Neural cell (in vitro differentiated cells): Measurements from ENCODE around the gene PRDM15. TPM values are rescaled to one million over a fixed set of nuclear protein-coding genes. Genes with fewer than 3 reads are reported as not detected.

Experiments
- H2AFZ ChIP-seq: fragments of 200-600, 300-800 bp; sonication (generic), shearing (Covaris generic); 2 replicates; pipeline ENCODE4 v1.6.0; 2014; ENCODE audit warnings: low read depth, mild to moderate bottlenecking, antibody characterized with exemption, low read length, moderate library complexity
- H3F3A ChIP-seq: fragments of 200-600 bp; shearing (Covaris generic); 2 replicates; pipeline ENCODE4 v1.6.1; 2016; ENCODE audit warnings: mild to moderate bottlenecking, moderate library complexity, mixed read lengths, antibody characterized with exemption, low read length; ENCODE audit not compliant: insufficient read depth, poor library complexity, severe bottlenecking
- H3K27ac ChIP-seq: fragments of 200-600, 300-800 bp; sonication (generic), shearing (Covaris generic); 2 replicates; pipeline ENCODE4 v1.5.1; 2014; ENCODE audit warnings: mild to moderate bottlenecking, low read length, moderate library complexity
- H3K27me3 ChIP-seq: fragments of 300-800, 200-600 bp; sonication (generic), shearing (Covaris generic); 2 replicates; pipeline ENCODE4 v1.6.0; 2014; ENCODE audit warnings: mild to moderate bottlenecking, low read depth, low read length, moderate library complexity; ENCODE audit not compliant: insufficient read depth
- H3K36me3 ChIP-seq: fragments of 300-800, 200-600 bp; sonication (generic), shearing (Covaris generic); 2 replicates; pipeline ENCODE4 v1.5.1; 2014; ENCODE audit warnings: mild to moderate bottlenecking, antibody characterized with exemption, low read length, moderate library complexity; ENCODE audit not compliant: insufficient read depth
- H3K4me2 ChIP-seq: fragments of 300-800, 200-600 bp; sonication (generic), shearing (Covaris generic); 2 replicates; pipeline ENCODE4 v1.6.0; 2014; ENCODE audit warnings: mild to moderate bottlenecking, low read length
- H3K4me3 ChIP-seq: fragments of 300-800, 200-600 bp; sonication (generic), shearing (Covaris generic); 2 replicates; pipeline ENCODE4 v1.5.1; 2014; ENCODE audit warnings: mild to moderate bottlenecking, low read length, moderate library complexity
- H3K79me2 ChIP-seq: fragments of 200-600 bp; shearing (Covaris generic); replicated peaks from 2 replicates; pipeline ENCODE4 v1.6.0; 2014; ENCODE audit warnings: mild to moderate bottlenecking, low read length, moderate library complexity; ENCODE audit not compliant: insufficient read depth
- H3K9ac ChIP-seq: fragments of 300-800, 200-600 bp; sonication (generic), shearing (Covaris generic); 2 replicates; pipeline ENCODE4 v1.6.1; 2016; ENCODE audit warnings: mild to moderate bottlenecking, low read length, mixed read lengths
- H3K9me2 ChIP-seq: fragments of 200-600 bp; shearing (Covaris generic); 2 replicates; pipeline ENCODE4 v1.6.1; 2016; ENCODE audit warnings: mild to moderate bottlenecking, low read length, mixed read lengths; ENCODE audit not compliant: insufficient read depth
- H3K9me3 ChIP-seq: fragments of 200-600, 300-800 bp; sonication (generic), shearing (Covaris generic); 2 replicates; pipeline ENCODE4 v1.6.1; 2016; ENCODE audit warnings: mild to moderate bottlenecking, mixed run types, low read length, moderate library complexity, mixed read lengths
- H4K20me1 ChIP-seq: fragments of 200-600 bp; shearing (Covaris generic); 2 replicates; pipeline ENCODE4 v1.6.1; 2016; ENCODE audit warnings: mild to moderate bottlenecking, mixed run types; ENCODE audit not compliant: insufficient read depth
- EP300 ChIP-seq: fragments of 450-650 bp; conservative IDR thresholded peaks from 2 replicates; pipeline ENCODE4 v1.6.1; 2014; ENCODE audit warnings: antibody characterized with exemption, mild to moderate bottlenecking, moderate library complexity; ENCODE audit not compliant: poor library complexity, severe bottlenecking
- EZH2 ChIP-seq: fragments of 200-600, 300-800 bp; shearing (Covaris generic), sonication (generic); IDR thresholded peaks from 2 replicates; pipeline ENCODE4 v1.6.1; 2014; ENCODE audit warnings: antibody characterized with exemption, low read length, borderline replicate concordance, mild to moderate bottlenecking; ENCODE audit not compliant: insufficient read depth, poor library complexity, severe bottlenecking
- MXI1 ChIP-seq: fragments of 450-650 bp; conservative IDR thresholded peaks from 2 replicates; pipeline ENCODE4 v1.6.1; 2014; ENCODE audit warnings: antibody characterized with exemption, mild to moderate bottlenecking; ENCODE audit not compliant: poor library complexity, severe bottlenecking
- POLR2AphosphoS5 ChIP-seq: IDR thresholded peaks from 2 replicates; pipeline ENCODE4 v1.6.1; 2012
- RAD21 ChIP-seq: fragments of 450-650 bp; conservative IDR thresholded peaks from 2 replicates; pipeline ENCODE4 v1.6.1; 2014; ENCODE audit warnings: antibody characterized with exemption, mild to moderate bottlenecking, moderate library complexity
- SMC3 ChIP-seq: fragments of 450-650 bp; conservative IDR thresholded peaks from 2 replicates; pipeline ENCODE4 v1.6.1; 2014; ENCODE audit warnings: antibody characterized with exemption, mild to moderate bottlenecking, moderate library complexity; ENCODE audit not compliant: poor library complexity
- TAF1 ChIP-seq: IDR thresholded peaks from 2 replicates; pipeline ENCODE4 v1.6.1; 2012; ENCODE audit warnings: low read depth
- polyA plus RNA-seq: library from polyadenylated mRNA; depleted of rRNA; stranded (reverse); fragments of >200 nt; gene quantifications from 2 replicates; pipeline ENCODE4 v1.2.3, GENCODE V29; 2014
- TF ChIP-seq, protein P1 (sequence below): fragments of 450-650 bp; IDR thresholded peaks from 2 replicates; pipeline ENCODE4 v1.5.1; 2014; ENCODE audit warnings: antibody characterized with exemption, mild to moderate bottlenecking, moderate library complexity; ENCODE audit not compliant: poor library complexity, severe bottlenecking
- TF ChIP-seq, protein P2 (sequence below): IDR thresholded peaks from 2 replicates; pipeline ENCODE4 v1.6.1; 2012; ENCODE audit warnings: borderline replicate concordance

The PRDM15 gene
- polyA plus RNA-seq, 1 donor from 2014 or later = 4.1 TPM

DNA sequence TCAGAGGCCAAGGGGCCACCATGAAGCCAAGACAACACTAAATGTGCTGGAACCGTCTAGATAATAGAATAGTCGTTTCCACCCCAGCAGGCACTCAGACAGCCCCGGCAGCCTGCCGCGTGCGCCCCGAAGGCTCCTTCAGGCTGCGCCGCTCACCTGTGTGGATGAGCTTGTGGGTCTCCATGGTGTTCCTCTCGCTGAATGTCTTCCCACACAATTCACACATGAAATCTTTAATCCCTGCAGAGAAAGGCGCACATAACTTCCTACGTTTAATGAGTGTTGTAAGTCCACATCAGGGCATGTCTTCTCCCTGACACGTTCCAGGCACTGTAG lies 68.6 kb downstream of the PRDM15 start:
- Histone ChIP-seq H3K27ac (no peak overlapping the region), H2AFZ (no peak overlapping the region), H3K4me2 (no peak overlapping the region), H3K79me2 (no peaks in the 10 kb centered on the region), H3K36me3 (no peaks in the 10 kb centered on the region), H4K20me1 (no peaks in the 10 kb centered on the region), H3K9ac (no peak overlapping the region), H3F3A (no peaks in the 10 kb centered on the region), H3K27me3 (no peaks in the 10 kb centered on the region), H3K4me3 (no peak overlapping the region), H3K9me2 (no peaks in the 10 kb centered on the region), H3K9me3 (no peaks in the 10 kb centered on the region)
- TF ChIP-seq, protein P1, sequence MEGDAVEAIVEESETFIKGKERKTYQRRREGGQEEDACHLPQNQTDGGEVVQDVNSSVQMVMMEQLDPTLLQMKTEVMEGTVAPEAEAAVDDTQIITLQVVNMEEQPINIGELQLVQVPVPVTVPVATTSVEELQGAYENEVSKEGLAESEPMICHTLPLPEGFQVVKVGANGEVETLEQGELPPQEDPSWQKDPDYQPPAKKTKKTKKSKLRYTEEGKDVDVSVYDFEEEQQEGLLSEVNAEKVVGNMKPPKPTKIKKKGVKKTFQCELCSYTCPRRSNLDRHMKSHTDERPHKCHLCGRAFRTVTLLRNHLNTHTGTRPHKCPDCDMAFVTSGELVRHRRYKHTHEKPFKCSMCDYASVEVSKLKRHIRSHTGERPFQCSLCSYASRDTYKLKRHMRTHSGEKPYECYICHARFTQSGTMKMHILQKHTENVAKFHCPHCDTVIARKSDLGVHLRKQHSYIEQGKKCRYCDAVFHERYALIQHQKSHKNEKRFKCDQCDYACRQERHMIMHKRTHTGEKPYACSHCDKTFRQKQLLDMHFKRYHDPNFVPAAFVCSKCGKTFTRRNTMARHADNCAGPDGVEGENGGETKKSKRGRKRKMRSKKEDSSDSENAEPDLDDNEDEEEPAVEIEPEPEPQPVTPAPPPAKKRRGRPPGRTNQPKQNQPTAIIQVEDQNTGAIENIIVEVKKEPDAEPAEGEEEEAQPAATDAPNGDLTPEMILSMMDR = no peak
- TF ChIP-seq RAD21 (no peak), POLR2AphosphoS5 (no peak), EZH2 (no peak), EP300 (no peak), SMC3 (no peak), TAF1 (no peak)
- TF ChIP-seq, protein P2, sequence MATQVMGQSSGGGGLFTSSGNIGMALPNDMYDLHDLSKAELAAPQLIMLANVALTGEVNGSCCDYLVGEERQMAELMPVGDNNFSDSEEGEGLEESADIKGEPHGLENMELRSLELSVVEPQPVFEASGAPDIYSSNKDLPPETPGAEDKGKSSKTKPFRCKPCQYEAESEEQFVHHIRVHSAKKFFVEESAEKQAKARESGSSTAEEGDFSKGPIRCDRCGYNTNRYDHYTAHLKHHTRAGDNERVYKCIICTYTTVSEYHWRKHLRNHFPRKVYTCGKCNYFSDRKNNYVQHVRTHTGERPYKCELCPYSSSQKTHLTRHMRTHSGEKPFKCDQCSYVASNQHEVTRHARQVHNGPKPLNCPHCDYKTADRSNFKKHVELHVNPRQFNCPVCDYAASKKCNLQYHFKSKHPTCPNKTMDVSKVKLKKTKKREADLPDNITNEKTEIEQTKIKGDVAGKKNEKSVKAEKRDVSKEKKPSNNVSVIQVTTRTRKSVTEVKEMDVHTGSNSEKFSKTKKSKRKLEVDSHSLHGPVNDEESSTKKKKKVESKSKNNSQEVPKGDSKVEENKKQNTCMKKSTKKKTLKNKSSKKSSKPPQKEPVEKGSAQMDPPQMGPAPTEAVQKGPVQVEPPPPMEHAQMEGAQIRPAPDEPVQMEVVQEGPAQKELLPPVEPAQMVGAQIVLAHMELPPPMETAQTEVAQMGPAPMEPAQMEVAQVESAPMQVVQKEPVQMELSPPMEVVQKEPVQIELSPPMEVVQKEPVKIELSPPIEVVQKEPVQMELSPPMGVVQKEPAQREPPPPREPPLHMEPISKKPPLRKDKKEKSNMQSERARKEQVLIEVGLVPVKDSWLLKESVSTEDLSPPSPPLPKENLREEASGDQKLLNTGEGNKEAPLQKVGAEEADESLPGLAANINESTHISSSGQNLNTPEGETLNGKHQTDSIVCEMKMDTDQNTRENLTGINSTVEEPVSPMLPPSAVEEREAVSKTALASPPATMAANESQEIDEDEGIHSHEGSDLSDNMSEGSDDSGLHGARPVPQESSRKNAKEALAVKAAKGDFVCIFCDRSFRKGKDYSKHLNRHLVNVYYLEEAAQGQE = no peak

DNA sequence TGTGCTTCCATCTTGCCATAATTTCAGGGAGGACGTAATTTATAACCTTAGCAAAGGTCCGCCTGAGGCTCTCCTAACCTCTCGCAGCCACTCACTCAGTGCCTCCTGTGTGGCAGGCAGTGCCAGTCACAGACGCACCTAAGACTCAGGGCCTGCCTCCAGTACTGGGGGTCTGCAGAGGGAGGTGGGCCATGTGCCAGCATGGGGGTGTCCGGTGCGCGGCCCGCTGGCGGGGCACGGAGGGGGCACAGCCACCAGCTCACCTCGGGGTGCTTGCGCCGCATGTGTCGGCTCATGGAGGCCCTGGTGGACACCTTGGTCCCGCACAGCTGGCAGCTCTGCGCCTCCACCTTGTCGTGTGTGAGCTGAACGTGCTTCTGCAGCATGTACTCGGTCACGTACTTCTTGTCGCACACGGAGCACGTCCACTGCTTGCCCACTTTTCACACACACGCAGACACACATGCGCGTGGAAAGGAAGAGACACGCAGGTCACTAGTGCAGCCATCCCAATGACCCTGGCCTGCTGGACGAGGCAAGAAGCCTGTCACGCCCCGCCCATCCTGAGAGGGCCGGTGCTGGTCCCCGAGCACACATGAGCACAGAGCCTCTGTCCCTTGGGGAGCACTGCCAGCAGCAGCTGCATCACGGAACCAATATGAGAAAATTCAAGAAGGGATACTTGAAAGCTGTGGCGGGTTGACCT lies 69.1 kb downstream of the PRDM15 start:
- H3K9me2 ChIP-seq = no peaks in the 10 kb centered on the region
- no peak overlapping the region for H3K9ac ChIP-seq
- H3F3A ChIP-seq = no peaks in the 10 kb centered on the region
- no peaks in the 10 kb centered on the region for H3K36me3 ChIP-seq
- no peak overlapping the region for H3K27ac ChIP-seq
- H3K79me2 ChIP-seq = no peaks in the 10 kb centered on the region
- no peak overlapping the region for H3K4me3 ChIP-seq
- H3K27me3 ChIP-seq = no peaks in the 10 kb centered on the region
- no peaks in the 10 kb centered on the region for H4K20me1 ChIP-seq
- H3K4me2 ChIP-seq = no peak overlapping the region
- H2AFZ ChIP-seq = no peak overlapping the region
- no peak for TF ChIP-seq RAD21
- no peak for TF ChIP-seq TAF1
- TF ChIP-seq, protein P1 = no peak
- TF ChIP-seq, protein P2 = no peak
- no peak for TF ChIP-seq SMC3
- no peak for TF ChIP-seq POLR2AphosphoS5
- no peak for TF ChIP-seq MXI1
- no peak for TF ChIP-seq EZH2
- no peak for TF ChIP-seq EP300
- H3K9me3 ChIP-seq = no peaks in the 10 kb centered on the region
